ENCODE data around the gene ROR1.

GRCh38 chr1:63914241-63914640 is 140.4 kb downstream of the ROR1 start:
- TF ChIP-seq CTCF (IDR thresholded peaks at IDR 0.05): no peak
- no peak for TF ChIP-seq POLR2A (IDR thresholded peaks at IDR 0.05; ENCODE audit: low read depth)
- no peak for TF ChIP-seq EP300 (IDR thresholded peaks at IDR 0.05)
